ENCODE data around the gene NECAP2. TPM values are rescaled to one million over a fixed set of nuclear protein-coding genes. Genes with fewer than 3 reads are reported as not detected.

Gene NECAP2
- total and polyA plus RNA-seq, 12 donors = 36.4 to 104 (median 63.5) TPM

DNA sequence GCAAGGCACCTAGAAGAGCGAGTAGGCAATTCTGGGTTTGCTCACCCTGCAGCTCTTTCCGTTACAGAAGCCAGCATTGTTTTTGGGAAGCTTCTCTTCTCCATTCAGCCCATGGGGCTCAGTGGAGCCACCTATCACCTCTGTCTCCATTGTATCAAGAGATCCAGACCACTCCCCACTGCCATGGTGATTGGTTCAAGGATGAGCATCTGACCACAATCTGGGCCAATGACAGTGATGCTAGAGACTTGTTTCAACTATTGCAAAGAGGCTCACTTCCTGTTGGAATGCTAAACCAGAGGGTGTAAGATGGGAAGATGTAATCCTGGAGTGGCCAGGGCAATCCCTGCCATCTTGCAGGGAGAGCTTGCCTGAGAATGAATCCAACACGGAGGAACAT is 9.9 kb upstream of the NECAP2 start:
- WGBS, 4 donors = 82 to 90% (median 83%) methylated on average over 3 of the region's 3 CpGs
- intact Hi-C loops (cut with DNase I) = no loop called here

DNA sequence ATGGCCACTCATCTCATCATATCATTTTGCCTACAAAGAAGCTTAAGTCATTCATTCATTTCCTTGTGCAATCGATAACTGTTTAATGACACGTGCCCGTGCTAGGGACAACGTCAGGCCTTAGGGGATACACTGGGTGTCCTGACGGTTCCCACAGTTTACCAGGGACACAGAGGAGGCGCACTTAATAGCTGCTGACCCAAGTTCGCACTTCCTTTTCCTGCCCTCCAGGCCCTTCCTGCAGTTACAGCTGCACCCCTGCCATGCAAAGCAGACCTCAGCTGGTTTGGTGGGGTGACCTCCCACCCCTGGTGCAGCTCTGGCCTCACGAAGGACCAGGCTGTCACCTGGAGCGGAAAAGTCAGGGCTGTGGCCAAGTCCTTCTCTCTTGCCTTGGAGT is 7.5 kb upstream of the NECAP2 start:
- TF ChIP-seq POLR2A (IDR thresholded peaks at IDR 0.05) = no peak
- TF ChIP-seq, protein P1, sequence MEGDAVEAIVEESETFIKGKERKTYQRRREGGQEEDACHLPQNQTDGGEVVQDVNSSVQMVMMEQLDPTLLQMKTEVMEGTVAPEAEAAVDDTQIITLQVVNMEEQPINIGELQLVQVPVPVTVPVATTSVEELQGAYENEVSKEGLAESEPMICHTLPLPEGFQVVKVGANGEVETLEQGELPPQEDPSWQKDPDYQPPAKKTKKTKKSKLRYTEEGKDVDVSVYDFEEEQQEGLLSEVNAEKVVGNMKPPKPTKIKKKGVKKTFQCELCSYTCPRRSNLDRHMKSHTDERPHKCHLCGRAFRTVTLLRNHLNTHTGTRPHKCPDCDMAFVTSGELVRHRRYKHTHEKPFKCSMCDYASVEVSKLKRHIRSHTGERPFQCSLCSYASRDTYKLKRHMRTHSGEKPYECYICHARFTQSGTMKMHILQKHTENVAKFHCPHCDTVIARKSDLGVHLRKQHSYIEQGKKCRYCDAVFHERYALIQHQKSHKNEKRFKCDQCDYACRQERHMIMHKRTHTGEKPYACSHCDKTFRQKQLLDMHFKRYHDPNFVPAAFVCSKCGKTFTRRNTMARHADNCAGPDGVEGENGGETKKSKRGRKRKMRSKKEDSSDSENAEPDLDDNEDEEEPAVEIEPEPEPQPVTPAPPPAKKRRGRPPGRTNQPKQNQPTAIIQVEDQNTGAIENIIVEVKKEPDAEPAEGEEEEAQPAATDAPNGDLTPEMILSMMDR (IDR thresholded peaks at IDR 0.05) = no peak
- Histone ChIP-seq H3K4me3 (no peak overlapping the region), H3K36me3 (replicated peaks in 1 of 2) (no peaks in the 10 kb centered on the region), H3K9me3 (replicated peaks in 1 of 3) (no peaks in the 10 kb centered on the region), H3K27ac (no peak overlapping the region), H3K27me3 (no peaks in the 10 kb centered on the region), H3K4me1 (replicated peaks in 1 of 2) (no peaks in the 10 kb centered on the region)
- no peak for DNase-seq
- 59 to 65% (median 63%) methylated on average over 9 of the region's 9 CpGs for WGBS, 4 donors
- intact Hi-C loops (cut with DNase I) = no loop called here

More for the DNA sequence above, 9.9 kb upstream of the NECAP2 start:
- Histone ChIP-seq H3K9me3 (replicated peaks in 1 of 3) (no peaks in the 10 kb centered on the region), H3K4me3 (no peak overlapping the region), H3K4me1 (replicated peaks in 1 of 2) (no peaks in the 10 kb centered on the region), H3K36me3 (replicated peaks in 1 of 2) (no peaks in the 10 kb centered on the region), H3K27me3 (no peaks in the 10 kb centered on the region), H3K27ac (no peak overlapping the region)
- no peak for DNase-seq
- TF ChIP-seq POLR2A (IDR thresholded peaks at IDR 0.05) = no peak
- TF ChIP-seq, protein P1 (IDR thresholded peaks at IDR 0.05) = no peak

DNA sequence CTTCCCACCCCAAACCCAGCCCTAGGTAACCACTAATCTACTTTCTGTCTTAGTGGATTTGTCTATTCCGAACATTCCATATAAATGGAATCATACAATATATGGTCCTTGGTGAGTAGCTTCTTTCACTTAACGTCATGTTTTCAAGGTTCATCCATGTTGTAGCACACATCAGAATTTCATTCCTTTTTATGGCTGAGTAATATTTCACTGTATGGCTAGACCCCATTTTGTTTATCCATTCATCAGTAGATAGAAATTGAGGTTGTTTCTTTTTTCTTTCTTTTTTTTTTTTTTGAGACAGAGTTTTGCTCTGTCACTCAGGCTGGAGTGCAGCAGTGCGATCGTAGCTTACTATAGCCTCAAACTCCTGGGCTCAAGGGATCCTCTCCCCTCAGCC is 6.5 kb upstream of the NECAP2 start:
- Histone ChIP-seq H3K27me3 (no peaks in the 10 kb centered on the region), H3K27ac (no peak overlapping the region), H3K36me3 (replicated peaks in 1 of 2) (no peaks in the 10 kb centered on the region), H3K4me3 (no peak overlapping the region), H3K4me1 (replicated peaks in 1 of 2) (no peaks in the 10 kb centered on the region), H3K9me3 (replicated peaks in 1 of 3) (no peaks in the 10 kb centered on the region)
- WGBS, 4 donors = 88 to 92% (median 89%) methylated on average over 4 of the region's 4 CpGs
- intact Hi-C loops (cut with DNase I) = no loop called here
- DNase-seq = no peak
- TF ChIP-seq, protein P1 (IDR thresholded peaks at IDR 0.05) = no peak
- no peak for TF ChIP-seq POLR2A (IDR thresholded peaks at IDR 0.05)

DNA sequence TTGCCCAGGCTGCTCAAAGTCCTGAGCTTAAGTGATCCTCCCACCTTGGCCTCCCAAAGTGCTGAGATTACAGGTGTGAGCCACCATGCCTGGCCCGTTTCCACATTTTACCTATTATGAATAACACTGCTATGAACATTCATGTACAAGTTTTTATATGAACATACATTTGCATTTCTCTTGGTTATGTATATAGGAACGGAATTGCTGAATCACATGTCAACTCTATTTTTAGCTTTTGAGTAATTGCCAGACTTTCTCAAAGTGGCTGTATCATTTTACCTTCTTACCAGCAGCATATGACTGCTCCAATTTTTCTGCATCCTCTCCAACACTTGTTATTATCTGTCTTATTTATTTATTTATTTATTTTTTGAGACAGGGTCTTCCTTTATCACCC is 6.0 kb upstream of the NECAP2 start:
- intact Hi-C loops (cut with DNase I) = no loop called here
- WGBS, 4 donors = 57 to 63% (median 58%) methylated on average over 2 of the region's 2 CpGs
- DNase-seq = no peak

More for the DNA sequence above, 6.0 kb upstream of the NECAP2 start:
- H3K4me3 ChIP-seq = no peak overlapping the region
- no peaks in the 10 kb centered on the region for H3K9me3 ChIP-seq (replicated peaks in 1 of 3)
- TF ChIP-seq, protein P1 (IDR thresholded peaks at IDR 0.05) = no peak
- TF ChIP-seq POLR2A (IDR thresholded peaks at IDR 0.05) = no peak
- H3K36me3 ChIP-seq (replicated peaks in 1 of 2) = no peaks in the 10 kb centered on the region
- no peak overlapping the region for H3K27ac ChIP-seq
- no peaks in the 10 kb centered on the region for H3K4me1 ChIP-seq (replicated peaks in 1 of 2)
- H3K27me3 ChIP-seq = no peaks in the 10 kb centered on the region

All from adrenal gland (tissue), 12 donors.